Neural cell (in vitro differentiated cells): ENCODE data around the gene BMP3. TPM values are rescaled to one million over a fixed set of nuclear protein-coding genes. Genes with fewer than 3 reads are reported as not detected.

Experiments
- H2AFZ ChIP-seq: fragments of 200-600, 300-800 bp; sonication (generic), shearing (Covaris generic); 2 replicates; pipeline ENCODE4 v1.6.0; 2014; ENCODE audit warnings: low read depth, mild to moderate bottlenecking, antibody characterized with exemption, low read length, moderate library complexity
- H3F3A ChIP-seq: fragments of 200-600 bp; shearing (Covaris generic); 2 replicates; pipeline ENCODE4 v1.6.1; 2016; ENCODE audit warnings: mild to moderate bottlenecking, moderate library complexity, mixed read lengths, antibody characterized with exemption, low read length; ENCODE audit not compliant: insufficient read depth, poor library complexity, severe bottlenecking
- H3K27ac ChIP-seq: fragments of 200-600, 300-800 bp; sonication (generic), shearing (Covaris generic); 2 replicates; pipeline ENCODE4 v1.5.1; 2014; ENCODE audit warnings: mild to moderate bottlenecking, low read length, moderate library complexity
- H3K27me3 ChIP-seq: fragments of 300-800, 200-600 bp; sonication (generic), shearing (Covaris generic); 2 replicates; pipeline ENCODE4 v1.6.0; 2014; ENCODE audit warnings: mild to moderate bottlenecking, low read depth, low read length, moderate library complexity; ENCODE audit not compliant: insufficient read depth
- H3K36me3 ChIP-seq: fragments of 300-800, 200-600 bp; sonication (generic), shearing (Covaris generic); 2 replicates; pipeline ENCODE4 v1.5.1; 2014; ENCODE audit warnings: mild to moderate bottlenecking, antibody characterized with exemption, low read length, moderate library complexity; ENCODE audit not compliant: insufficient read depth
- H3K4me2 ChIP-seq: fragments of 300-800, 200-600 bp; sonication (generic), shearing (Covaris generic); 2 replicates; pipeline ENCODE4 v1.6.0; 2014; ENCODE audit warnings: mild to moderate bottlenecking, low read length
- H3K4me3 ChIP-seq: fragments of 300-800, 200-600 bp; sonication (generic), shearing (Covaris generic); 2 replicates; pipeline ENCODE4 v1.5.1; 2014; ENCODE audit warnings: mild to moderate bottlenecking, low read length, moderate library complexity
- H3K79me2 ChIP-seq: fragments of 200-600 bp; shearing (Covaris generic); replicated peaks from 2 replicates; pipeline ENCODE4 v1.6.0; 2014; ENCODE audit warnings: mild to moderate bottlenecking, low read length, moderate library complexity; ENCODE audit not compliant: insufficient read depth
- H3K9ac ChIP-seq: fragments of 300-800, 200-600 bp; sonication (generic), shearing (Covaris generic); 2 replicates; pipeline ENCODE4 v1.6.1; 2016; ENCODE audit warnings: mild to moderate bottlenecking, low read length, mixed read lengths
- H3K9me2 ChIP-seq: fragments of 200-600 bp; shearing (Covaris generic); 2 replicates; pipeline ENCODE4 v1.6.1; 2016; ENCODE audit warnings: mild to moderate bottlenecking, low read length, mixed read lengths; ENCODE audit not compliant: insufficient read depth
- H3K9me3 ChIP-seq: fragments of 200-600, 300-800 bp; sonication (generic), shearing (Covaris generic); 2 replicates; pipeline ENCODE4 v1.6.1; 2016; ENCODE audit warnings: mild to moderate bottlenecking, mixed run types, low read length, moderate library complexity, mixed read lengths
- H4K20me1 ChIP-seq: fragments of 200-600 bp; shearing (Covaris generic); 2 replicates; pipeline ENCODE4 v1.6.1; 2016; ENCODE audit warnings: mild to moderate bottlenecking, mixed run types; ENCODE audit not compliant: insufficient read depth
- EP300 ChIP-seq: fragments of 450-650 bp; conservative IDR thresholded peaks from 2 replicates; pipeline ENCODE4 v1.6.1; 2014; ENCODE audit warnings: antibody characterized with exemption, mild to moderate bottlenecking, moderate library complexity; ENCODE audit not compliant: poor library complexity, severe bottlenecking
- RAD21 ChIP-seq: fragments of 450-650 bp; conservative IDR thresholded peaks from 2 replicates; pipeline ENCODE4 v1.6.1; 2014; ENCODE audit warnings: antibody characterized with exemption, mild to moderate bottlenecking, moderate library complexity
- SMC3 ChIP-seq: fragments of 450-650 bp; conservative IDR thresholded peaks from 2 replicates; pipeline ENCODE4 v1.6.1; 2014; ENCODE audit warnings: antibody characterized with exemption, mild to moderate bottlenecking, moderate library complexity; ENCODE audit not compliant: poor library complexity
- polyA plus RNA-seq: library from polyadenylated mRNA; depleted of rRNA; stranded (reverse); fragments of >200 nt; gene quantifications from 2 replicates; pipeline ENCODE4 v1.2.3, GENCODE V29; 2014

BMP3 gene
- polyA plus RNA-seq, 1 donor from 2014 or later: 2.7 TPM

DNA sequence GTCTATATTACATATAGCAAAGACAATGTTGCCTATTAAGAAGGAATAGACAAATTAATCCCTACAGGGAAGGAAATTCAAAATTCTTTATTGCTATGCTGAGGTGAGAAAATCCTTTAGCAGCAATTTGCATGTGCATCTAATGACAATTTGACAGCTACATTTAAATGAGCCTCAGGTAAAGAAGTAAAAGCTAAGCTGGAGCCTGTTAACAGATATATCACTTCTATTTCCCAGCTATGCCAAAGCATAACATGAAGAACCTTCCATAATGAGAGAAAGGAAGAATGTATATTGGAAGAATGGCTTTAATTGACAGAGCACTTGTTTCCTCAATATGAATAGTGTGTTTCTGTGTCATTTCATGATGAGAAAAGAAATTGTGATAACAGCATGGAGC, 71.6 kb downstream of the BMP3 start:
- H3K79me2 ChIP-seq: no peaks in the 10 kb centered on the region
- peak overlapping the region; percentile 3 for H3K4me3 ChIP-seq
- no peaks in the 10 kb centered on the region for H3F3A ChIP-seq
- peak overlapping the region; percentile 29 for H3K9ac ChIP-seq
- H2AFZ ChIP-seq: no peak overlapping the region
- TF ChIP-seq SMC3 (no peak), EP300 (peak; percentile 74)
- no peaks in the 10 kb centered on the region for H3K36me3 ChIP-seq
- H3K9me3 ChIP-seq: no peaks in the 10 kb centered on the region
- H4K20me1 ChIP-seq: no peaks in the 10 kb centered on the region
- no peaks in the 10 kb centered on the region for H3K27me3 ChIP-seq
- no peaks in the 10 kb centered on the region for H3K9me2 ChIP-seq
- H3K4me2 ChIP-seq: no peak overlapping the region
- peak overlapping the region; percentile 75 for H3K27ac ChIP-seq

DNA sequence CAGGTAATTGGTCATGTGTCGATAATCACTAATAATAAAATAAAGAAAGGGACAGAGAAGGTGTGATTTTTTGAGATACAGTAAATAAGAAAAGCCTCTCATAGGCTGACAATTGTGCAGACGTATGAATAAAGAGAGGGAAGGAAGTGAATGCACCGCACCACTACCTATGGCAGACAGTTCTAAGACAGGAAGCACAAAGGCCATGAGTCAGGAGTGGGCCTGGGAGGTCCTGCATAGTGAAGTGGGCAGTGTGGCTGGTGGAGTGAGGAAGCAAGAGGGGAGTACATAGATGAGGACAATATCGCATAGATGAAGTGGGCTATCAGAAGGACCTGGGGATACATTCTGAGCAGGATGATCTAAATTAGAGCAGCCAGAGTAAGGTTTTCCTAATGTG, 75.6 kb downstream of the BMP3 start:
- no peaks in the 10 kb centered on the region for H3K9me2 ChIP-seq
- H3K4me3 ChIP-seq: no peak overlapping the region
- no peaks in the 10 kb centered on the region for H4K20me1 ChIP-seq
- no peaks in the 10 kb centered on the region for H3K79me2 ChIP-seq
- no peak overlapping the region for H3K27ac ChIP-seq
- H3K4me2 ChIP-seq: no peak overlapping the region
- H3K9me3 ChIP-seq: no peaks in the 10 kb centered on the region
- no peaks in the 10 kb centered on the region for H3K36me3 ChIP-seq
- H2AFZ ChIP-seq: no peak overlapping the region
- H3K27me3 ChIP-seq: no peaks in the 10 kb centered on the region
- H3K9ac ChIP-seq: no peak overlapping the region
- H3F3A ChIP-seq: no peaks in the 10 kb centered on the region
- no peak for TF ChIP-seq RAD21

Other genes with a start within 250 kb of the BMP3 start
- 0.16 and 0.20 TPM in 2 replicates for gene PRKG2, start 184.5 kb downstream of the BMP3 start, polyA plus RNA-seq